ENCODE measurements around the gene ALKBH6. TPM values are rescaled to one million over a fixed set of nuclear protein-coding genes. Genes with fewer than 3 reads are reported as not detected.

ALKBH6 gene
- total RNA-seq, 5 donors from 2014 or later (not counting 1 experiment from before 2014, with no cell fraction given), result 42.6 to 61.4 (median 51.2) TPM

GRCh38 chr19:35996777-35997176 lies 17.2 kb downstream of the ALKBH6 start:
- DNase-seq, result no peak
- WGBS (ENCODE audit: insufficient coverage), result 97% methylated on average over 4 of the region's 8 CpGs
- Mint-ChIP-seq H3K4me1 (peaks cover 42 to 46% (median 42%) of the 10 kb centered on the region in 3 donors), H3K27me3 (no peaks in the 10 kb centered on the region), H3K27ac (peak overlapping the region in 1 of 2 donors; percentile 61), H3K9me3 (no peaks in the 10 kb centered on the region), H3K36me3 (peaks cover 7% of the 10 kb centered on the region), H3K4me3 (peak overlapping the region; percentile 91 to 95 (median 94))
- H3K27ac ChIP-seq (ENCODE audit: low read length), result no peak overlapping the region
- no peaks in the 10 kb centered on the region for H3K9me3 ChIP-seq
- no peaks in the 10 kb centered on the region for H3K27me3 ChIP-seq (replicated peaks in 1 of 2; ENCODE audit: control insufficient read depth in 2 of 2, extremely low read depth in 1 of 2, insufficient read depth in 2 of 2, low read length in 1 of 2)
- POLR2A ChIA-PET, result no interaction called here
- CTCF ChIA-PET, result interaction anchor here in 1 of 2 donors (0.6 to 1.4 kb wide), 3 partner anchors 14 to 38 kb away, joined by 3 to 5 read pairs (median 4); partner anchors contain the start of gene ALKBH6
- H3K4me1 ChIP-seq (ENCODE audit: control insufficient read depth in 1 of 2, extremely low read depth in 1 of 2, insufficient read depth in 2 of 2, low read length in 2 of 2), result peaks cover 4 to 38% of the 10 kb centered on the region in 2 experiments
- peaks cover 6 to 16% of the 10 kb centered on the region in 2 donors for H3K36me3 ChIP-seq (ENCODE audit: control insufficient read depth in 2 of 2, extremely low read depth in 1 of 2, insufficient read depth in 1 of 2, low read length in 1 of 2)
- no peak for ATAC-seq (replicated peaks in 1 of 4)
- no peak overlapping the region for H3K4me3 ChIP-seq (ENCODE audit: control insufficient read depth in 1 of 2, extremely low read depth in 1 of 2, low read length in 1 of 2)

- Histone ChIP-seq H3K9me3 (no peaks in the 10 kb centered on the region), H3K27ac (ENCODE audit: low read length) (peak within 1 kb of the TSS; percentile 65), H3K4me3 (ENCODE audit: control insufficient read depth in 1 of 2, extremely low read depth in 1 of 2, low read length in 1 of 2) (peak within 1 kb of the TSS; percentile 57 to 81), H3K27me3 (replicated peaks in 1 of 2; ENCODE audit: control insufficient read depth in 2 of 2, extremely low read depth in 1 of 2, insufficient read depth in 2 of 2, low read length in 1 of 2) (peaks cover 0 to under 1% of the 10 kb centered on the region in 2 experiments), H3K36me3 (ENCODE audit: control insufficient read depth in 2 of 2, extremely low read depth in 1 of 2, insufficient read depth in 1 of 2, low read length in 1 of 2) (peaks cover 3 to 10% of the 10 kb centered on the region in 2 donors), H3K4me1 (ENCODE audit: control insufficient read depth in 1 of 2, extremely low read depth in 1 of 2, insufficient read depth in 2 of 2, low read length in 2 of 2) (peaks cover 4 to 38% of the 10 kb centered on the region in 2 experiments)
- H3K9me3 Mint-ChIP-seq, result no peaks in the 10 kb centered on the region
- H3K27ac Mint-ChIP-seq, result peak within 1 kb of the TSS; percentile 93 to 97
- DNase-seq, result peak; percentile 77 to 94 (median 86)
- CTCF ChIA-PET, result interaction anchor here in 1 of 2 donors (0.6 to 1.4 kb wide), 3 partner anchors 19 to 175 kb away, joined by 3 to 5 read pairs (median 4); partner anchors contain the start of gene ALKBH6
- no peaks in the 10 kb centered on the region for H3K27me3 Mint-ChIP-seq
- H3K4me1 Mint-ChIP-seq, result peaks cover 34 to 40% (median 40%) of the 10 kb centered on the region in 3 donors
- H3K4me3 Mint-ChIP-seq, result peak within 1 kb of the TSS; percentile 91 to 95 (median 94)
- peaks cover 6% of the 10 kb centered on the region for H3K36me3 Mint-ChIP-seq
- WGBS (ENCODE audit: insufficient coverage), result under 1% methylated on average over 94 of the region's 97 CpGs
- peak; percentile 94 to 95 (median 94) for ATAC-seq (replicated peaks in 1 of 4)
- POLR2A ChIA-PET, result interaction anchor here in 1 of 2 donors (0.6 kb wide), 1 partner anchor 306 kb away, joined by 4 read pairs; no protein-coding TSS in a partner anchor
Observed at GRCh38 chr19:35995048-35995993, 18.7 kb downstream of the ALKBH6 start, which contains the start of gene SDHAF1. Gene SDHAF1 (plus strand): TSS chr19:35995188. CDS start chr19:35995275, 87 bp downstream.

- H3K4me1 ChIP-seq (ENCODE audit: control insufficient read depth in 1 of 2, extremely low read depth in 1 of 2, insufficient read depth in 2 of 2, low read length in 2 of 2), result peaks cover 4 to 37% of the 10 kb centered on the region in 2 experiments
- DNase-seq, result peak in 1 of 35 experiments; percentile 15
- 69% methylated on average over 47 of the region's 49 CpGs for WGBS (ENCODE audit: insufficient coverage)
- H3K27me3 ChIP-seq (replicated peaks in 1 of 2; ENCODE audit: control insufficient read depth in 2 of 2, extremely low read depth in 1 of 2, insufficient read depth in 2 of 2, low read length in 1 of 2), result peaks cover 0 to 10% of the 10 kb centered on the region in 2 experiments
- no peaks in the 10 kb centered on the region for H3K9me3 ChIP-seq
- peak overlapping the region in 1 of 2 donors; percentile 81 for H3K4me3 ChIP-seq (ENCODE audit: control insufficient read depth in 1 of 2, extremely low read depth in 1 of 2, low read length in 1 of 2)
- Mint-ChIP-seq H3K9me3 (no peaks in the 10 kb centered on the region), H3K27me3 (no peaks in the 10 kb centered on the region), H3K36me3 (peaks cover 6% of the 10 kb centered on the region), H3K4me3 (peak overlapping the region; percentile 62 to 95 (median 70)), H3K27ac (peak overlapping the region in 1 of 2 donors; percentile 11), H3K4me1 (peaks cover 29 to 33% (median 31%) of the 10 kb centered on the region in 3 donors)
- POLR2A ChIA-PET, result no interaction called here
- H3K36me3 ChIP-seq (ENCODE audit: control insufficient read depth in 2 of 2, extremely low read depth in 1 of 2, insufficient read depth in 1 of 2, low read length in 1 of 2), result peaks cover under 1 to 6% of the 10 kb centered on the region in 2 donors
- ATAC-seq (replicated peaks in 1 of 4), result no peak
- CTCF ChIA-PET, result interaction anchor here in 1 of 2 donors (0.7 kb wide), 1 partner anchor 19 kb away, joined by 3 read pairs; no protein-coding TSS in a partner anchor
- peak overlapping the region; percentile 65 for H3K27ac ChIP-seq (ENCODE audit: low read length)
Observed at GRCh38 chr19:35993923-35994598, 20.0 kb downstream of the ALKBH6 start.

GRCh38 chr19:35992907-35993765 lies 20.9 kb downstream of the ALKBH6 start:
- no peaks in the 10 kb centered on the region for H3K27me3 Mint-ChIP-seq
- Histone ChIP-seq H3K27ac (ENCODE audit: low read length) (no peak overlapping the region), H3K9me3 (no peaks in the 10 kb centered on the region), H3K36me3 (ENCODE audit: control insufficient read depth in 2 of 2, extremely low read depth in 1 of 2, insufficient read depth in 1 of 2, low read length in 1 of 2) (no peaks in the 10 kb centered on the region), H3K4me3 (ENCODE audit: control insufficient read depth in 1 of 2, extremely low read depth in 1 of 2, low read length in 1 of 2) (no peak overlapping the region), H3K27me3 (replicated peaks in 1 of 2; ENCODE audit: control insufficient read depth in 2 of 2, extremely low read depth in 1 of 2, insufficient read depth in 2 of 2, low read length in 1 of 2) (peaks cover 0 to 16% of the 10 kb centered on the region in 2 experiments), H3K4me1 (ENCODE audit: control insufficient read depth in 1 of 2, extremely low read depth in 1 of 2, insufficient read depth in 2 of 2, low read length in 2 of 2) (peaks cover 4 to 34% of the 10 kb centered on the region in 2 experiments)
- no peaks in the 10 kb centered on the region for H3K9me3 Mint-ChIP-seq
- 96% methylated on average over 4 of the region's 8 CpGs for WGBS (ENCODE audit: insufficient coverage)
- POLR2A ChIA-PET, result no interaction called here
- no peak for DNase-seq
- H3K27ac Mint-ChIP-seq, result no peak overlapping the region
- H3K4me3 Mint-ChIP-seq, result peak overlapping the region in 1 of 3 donors; percentile 17
- no peak for ATAC-seq (replicated peaks in 1 of 4)
- CTCF ChIA-PET, result interaction anchor here in 1 of 2 donors (0.7 kb wide), 1 partner anchor 20 kb away, joined by 3 read pairs; no protein-coding TSS in a partner anchor
- H3K4me1 Mint-ChIP-seq, result peaks cover 27 to 30% (median 29%) of the 10 kb centered on the region in 3 donors
- H3K36me3 Mint-ChIP-seq, result peaks cover 6% of the 10 kb centered on the region

- peaks cover 0 to 28% of the 10 kb centered on the region in 2 experiments for H3K27me3 ChIP-seq (replicated peaks in 1 of 2; ENCODE audit: control insufficient read depth in 2 of 2, extremely low read depth in 1 of 2, insufficient read depth in 2 of 2, low read length in 1 of 2)
- H3K4me3 ChIP-seq (ENCODE audit: control insufficient read depth in 1 of 2, extremely low read depth in 1 of 2, low read length in 1 of 2), result no peak overlapping the region
- ChIA-PET CTCF (interaction anchor here in 1 of 2 donors (0.7 kb wide), 2 partner anchors 9 to 10 kb away, joined by 3 read pairs; no protein-coding TSS in a partner anchor), POLR2A (interaction anchor here in 1 of 2 donors (1.1 kb wide), 1 partner anchor 22 kb away, joined by 3 read pairs; the partner anchor contains the start of gene ALKBH6)
- no peak for ATAC-seq (replicated peaks in 1 of 4)
- H3K36me3 ChIP-seq (ENCODE audit: control insufficient read depth in 2 of 2, extremely low read depth in 1 of 2, insufficient read depth in 1 of 2, low read length in 1 of 2), result no peaks in the 10 kb centered on the region
- H3K27me3 Mint-ChIP-seq, result peaks cover 6 to 7% of the 10 kb centered on the region in 2 donors
- no peaks in the 10 kb centered on the region for H3K9me3 ChIP-seq
- H3K4me1 ChIP-seq (ENCODE audit: control insufficient read depth in 1 of 2, extremely low read depth in 1 of 2, insufficient read depth in 2 of 2, low read length in 2 of 2), result peaks cover 4 to 39% of the 10 kb centered on the region in 2 experiments
- no peak overlapping the region for H3K27ac ChIP-seq (ENCODE audit: low read length)
- DNase-seq, result no peak
- no peak overlapping the region for H3K27ac Mint-ChIP-seq
- H3K4me3 Mint-ChIP-seq, result no peak overlapping the region
- WGBS (ENCODE audit: insufficient coverage), result 79% methylated on average over 2 of the region's 7 CpGs
- no peaks in the 10 kb centered on the region for H3K36me3 Mint-ChIP-seq
- no peaks in the 10 kb centered on the region for H3K9me3 Mint-ChIP-seq
- peaks cover 20 to 22% (median 21%) of the 10 kb centered on the region in 3 donors for H3K4me1 Mint-ChIP-seq
Observed at GRCh38 chr19:35991731-35992450, 22.1 kb downstream of the ALKBH6 start.

Data from T-cell (primary cell).